HCT116 (cell line): ENCODE data around the gene GTF2H4. TPM values are rescaled to one million over a fixed set of nuclear protein-coding genes. Genes with fewer than 3 reads are reported as not detected.
A peak's percentile ranks its signal among the peaks of the same experiment; 100 is the strongest.

Source experiments
- ATAC-seq: fragments of 200-7000 bp; cut with Tn5 transposase; 2 replicates; pipeline ENCODE4 v1.9.1; 2020; ENCODE audit warnings: mild to moderate bottlenecking, moderate library complexity
- BruUV-seq: library from RNA; stranded (reverse); fragments of 400-500 nt; replicated peaks from 2 replicates; lab custom pipeline; 2021; lab: Mats Ljungman, UMichigan
- CTCF ChIA-PET: fragments of 300-600 bp; sonication (Branson Sonifier 250); formaldehyde crosslinking; loops from one replicate; lab custom pipeline; 2021; ENCODE audit warnings: antibody characterized with exemption; lab: Charles Lee
- POLR2A ChIA-PET: fragments of 300-600, 350-600 bp; sonication (Branson Sonifier 250); formaldehyde crosslinking; loops from one replicate; lab custom pipeline; 2021; ENCODE audit warnings: antibody characterized with exemption; lab: Charles Lee
- RAD21 ChIA-PET, 2 experiments: fragments of 300-600 bp; sonication (Branson Sonifier 250); formaldehyde crosslinking; loops; one replicate each; lab custom pipeline; 2023; ENCODE audit warnings: low total read pairs in 2 of 2; ENCODE audit not compliant: uncharacterized antibody in 2 of 2, unreplicated experiment in 2 of 2, low non-redundant PET in 1 of 2; lab: Charles Lee
- DNase-seq: peaks from one replicate; pipeline ENCODE4 v3.0.0-alpha.2; 2010; ENCODE audit warnings: low read depth, low spot score
- H2AFZ ChIP-seq: fragments of 200-600 bp; shearing (Covaris generic), sonication (generic); 2 replicates; pipeline ENCODE4 v1.6.1; 2017; ENCODE audit warnings: low read depth, mixed run types, mixed read lengths, antibody characterized with exemption, low read length; ENCODE audit not compliant: poor library complexity, severe bottlenecking
- H3K27ac ChIP-seq: 2 replicates; pipeline ENCODE4 v1.5.1; 2012; ENCODE audit warnings: low read depth, low read length
- H3K27me3 ChIP-seq: fragments of 200-600 bp; sonication (generic); 2 replicates; pipeline ENCODE4 v1.6.1; 2016; ENCODE audit warnings: mixed run types, low read length, mixed read lengths; ENCODE audit not compliant: insufficient read depth
- H3K36me3 ChIP-seq, 2 experiments: fragments of 200-500 bp in 1 of 2; fragments of 200-600 bp in 1 of 2; sonication (Bioruptor generic) in 1 of 2; sonication (generic) in 1 of 2; 2 replicates each; pipeline versions ENCODE4 v1.5.1 to v1.6.1; 2014 to 2016; ENCODE audit warnings: low read length in 2 of 2, inconsistent platforms in 1 of 2, mixed read lengths in 1 of 2, mixed run types in 1 of 2; ENCODE audit not compliant: insufficient read depth in 2 of 2, control insufficient read depth in 1 of 2
- H3K4me1 ChIP-seq, 2 experiments: fragments of 200-600 bp in 1 of 2; sonication (generic) in 1 of 2; 2 replicates each; pipeline versions ENCODE4 v1.5.1 to v1.6.1; 2012 to 2017; ENCODE audit warnings: low read length in 2 of 2, inconsistent platforms in 1 of 2, mild to moderate bottlenecking in 1 of 2, mixed read lengths in 1 of 2, mixed run types in 1 of 2, moderate library complexity in 1 of 2; ENCODE audit not compliant: insufficient read depth in 2 of 2, control insufficient read depth in 1 of 2
- H3K4me2 ChIP-seq: fragments of 200-600 bp; sonication (generic); 2 replicates; pipeline ENCODE4 v1.6.1; 2017; ENCODE audit warnings: mixed run types, low read length, mixed read lengths
- H3K4me3 ChIP-seq, 2 experiments: fragments of 200-600 bp in 1 of 2; sonication (generic) in 1 of 2; replicated peaks in 1 of 2; 2 replicates each; pipeline ENCODE4 v1.5.1; 2011 to 2016; ENCODE audit warnings: low read length in 2 of 2, control low read depth in 1 of 2, low read depth in 1 of 2, mild to moderate bottlenecking in 1 of 2, mixed read lengths in 1 of 2, mixed run types in 1 of 2
- H3K79me2 ChIP-seq: fragments of 200-600 bp; sonication (generic); 2 replicates; pipeline ENCODE4 v1.6.1; 2017; ENCODE audit warnings: mild to moderate bottlenecking, mixed run types, low read length, moderate library complexity, mixed read lengths; ENCODE audit not compliant: insufficient read depth
- H3K9ac ChIP-seq: fragments of 200-600 bp; sonication (generic); 2 replicates; pipeline ENCODE4 v1.6.1; 2016; ENCODE audit warnings: low read length, mixed read lengths
- H3K9me2 ChIP-seq: fragments of 200-600 bp; sonication (generic), shearing (Covaris generic); 2 replicates; pipeline ENCODE4 v1.6.1; 2017; ENCODE audit warnings: mixed run types, mild to moderate bottlenecking, moderate library complexity; ENCODE audit not compliant: insufficient read depth
- H3K9me3 ChIP-seq, 2 experiments: fragments of 200-500 bp in 1 of 2; fragments of 200-600 bp in 1 of 2; sonication (Bioruptor generic) in 1 of 2; sonication (generic) in 1 of 2; 2 replicates each; pipeline ENCODE4 v1.6.1; 2014 to 2017; ENCODE audit warnings: low read length in 2 of 2, mixed read lengths in 2 of 2, inconsistent platforms in 1 of 2, low read depth in 1 of 2, mild to moderate bottlenecking in 1 of 2, mixed run types in 1 of 2, moderate library complexity in 1 of 2; ENCODE audit not compliant: control insufficient read depth in 1 of 2, insufficient read depth in 1 of 2
- H4K20me1 ChIP-seq: fragments of 200-600 bp; sonication (generic), shearing (Covaris generic); 2 replicates; pipeline ENCODE4 v1.6.1; 2017; ENCODE audit warnings: mixed run types, mild to moderate bottlenecking, moderate library complexity; ENCODE audit not compliant: insufficient read depth
- CBX3 ChIP-seq: IDR thresholded peaks from 2 replicates; pipeline ENCODE4 v1.6.1; 2012; ENCODE audit warnings: low read depth
- CEBPB ChIP-seq: IDR thresholded peaks from 2 replicates; pipeline ENCODE4 v1.6.1; 2012; ENCODE audit warnings: low read depth
- EGR1 ChIP-seq: IDR thresholded peaks from 2 replicates; pipeline ENCODE4 v1.6.1; 2012; ENCODE audit warnings: low read depth
- ELF1 ChIP-seq: IDR thresholded peaks from 2 replicates; pipeline ENCODE4 v1.6.1; 2012; ENCODE audit warnings: low read depth, borderline replicate concordance
- EZH2phosphoT487 ChIP-seq: fragments of 200-600 bp; IDR thresholded peaks from 2 replicates; pipeline ENCODE4 v1.6.1; 2018; ENCODE audit warnings: antibody characterized with exemption, borderline replicate concordance
- JUND ChIP-seq: IDR thresholded peaks from 2 replicates; pipeline ENCODE4 v1.6.1; 2012
- POLR2A ChIP-seq: IDR thresholded peaks from 2 replicates; pipeline ENCODE4 v1.7.0; 2011; ENCODE audit warnings: borderline replicate concordance; ENCODE audit not compliant: insufficient read depth, insufficient read length; ENCODE audit errors: extremely low read depth
- POLR2AphosphoS5 ChIP-seq: IDR thresholded peaks from 2 replicates; pipeline ENCODE4 v1.6.1; 2011; ENCODE audit warnings: mild to moderate bottlenecking, low read depth, low read length, moderate library complexity
- RAD21 ChIP-seq: IDR thresholded peaks from 2 replicates; pipeline ENCODE4 v1.6.1; 2012; ENCODE audit warnings: low read depth, mild to moderate bottlenecking
- SP1 ChIP-seq: IDR thresholded peaks from 2 replicates; pipeline ENCODE4 v1.6.1; 2012; ENCODE audit warnings: low read depth
- ZBTB33 ChIP-seq: IDR thresholded peaks from 2 replicates; pipeline ENCODE4 v1.6.1; 2011; ENCODE audit warnings: mild to moderate bottlenecking, low read length, moderate library complexity; ENCODE audit not compliant: insufficient replicate concordance; ENCODE audit errors: extremely low read depth
- ZFX ChIP-seq: fragments of 450-650 bp; IDR thresholded peaks from 2 replicates; pipeline ENCODE4 v1.6.1; 2017
- intact Hi-C: fragments of 100-400 bp; cut with micrococcal nuclease; formaldehyde crosslinking; loops from 2 replicates; pipeline ENCODE4 v1.10.0; 2022
- total RNA-seq: library from RNA; stranded (reverse); gene quantifications from one replicate; pipeline ENCODE4 v1.2.1, GENCODE V29; 2021; ENCODE audit not compliant: unreplicated experiment
- TF ChIP-seq, protein P1 (sequence below), 3 experiments: fragments of 200-600 bp in 1 of 3; sonication (generic) in 1 of 3; IDR thresholded peaks in 2 of 3; conservative IDR thresholded peaks in 1 of 3; 2 replicates each; pipeline ENCODE4 v1.5.1; 2012 to 2017; ENCODE audit warnings: low read depth in 2 of 3, low read length in 2 of 3, antibody characterized with exemption in 1 of 3, borderline replicate concordance in 1 of 3, control low read depth in 1 of 3, mild to moderate bottlenecking in 1 of 3, mixed read lengths in 1 of 3, mixed run types in 1 of 3, moderate library complexity in 1 of 3; ENCODE audit not compliant: insufficient read depth in 1 of 3
- TF ChIP-seq, protein P2 (sequence below): IDR thresholded peaks from 2 replicates; pipeline ENCODE4 v1.6.1; 2012; ENCODE audit warnings: low read depth

The GTF2H4 gene
- total RNA-seq, 1 experiment from 2014 or later = 59.7 TPM

GRCh38 chr6:30913721-30914075, 5.7 kb downstream of the GTF2H4 start:
- DNase-seq = no peak
- ChIA-PET RAD21 (interaction anchor here (0.6 to 1.2 kb wide), 6 partner anchors 31 to 166 kb away, joined by 3 to 5 read pairs (median 4); no protein-coding TSS in a partner anchor), POLR2A (interaction anchor here (0.6 to 2.0 kb wide), 6 partner anchors 28 to 174 kb away, joined by 3 to 8 read pairs (median 4); partner anchors contain the start of gene DDR1)
- no TSS peak for BruUV-seq
- H3K4me1 ChIP-seq = peaks cover 14 to 32% of the 10 kb centered on the region in 2 experiments; a peak in 3 of 4 replicates
- TF ChIP-seq EZH2phosphoT487 (no peak), ZFX (no peak), CEBPB (no peak), CBX3 (no peak), EGR1 (no peak), SP1 (no peak), POLR2AphosphoS5 (no peak), ELF1 (no peak), POLR2A (no peak), ZBTB33 (no peak), JUND (no peak), RAD21 (no peak)
- TF ChIP-seq, protein P1, sequence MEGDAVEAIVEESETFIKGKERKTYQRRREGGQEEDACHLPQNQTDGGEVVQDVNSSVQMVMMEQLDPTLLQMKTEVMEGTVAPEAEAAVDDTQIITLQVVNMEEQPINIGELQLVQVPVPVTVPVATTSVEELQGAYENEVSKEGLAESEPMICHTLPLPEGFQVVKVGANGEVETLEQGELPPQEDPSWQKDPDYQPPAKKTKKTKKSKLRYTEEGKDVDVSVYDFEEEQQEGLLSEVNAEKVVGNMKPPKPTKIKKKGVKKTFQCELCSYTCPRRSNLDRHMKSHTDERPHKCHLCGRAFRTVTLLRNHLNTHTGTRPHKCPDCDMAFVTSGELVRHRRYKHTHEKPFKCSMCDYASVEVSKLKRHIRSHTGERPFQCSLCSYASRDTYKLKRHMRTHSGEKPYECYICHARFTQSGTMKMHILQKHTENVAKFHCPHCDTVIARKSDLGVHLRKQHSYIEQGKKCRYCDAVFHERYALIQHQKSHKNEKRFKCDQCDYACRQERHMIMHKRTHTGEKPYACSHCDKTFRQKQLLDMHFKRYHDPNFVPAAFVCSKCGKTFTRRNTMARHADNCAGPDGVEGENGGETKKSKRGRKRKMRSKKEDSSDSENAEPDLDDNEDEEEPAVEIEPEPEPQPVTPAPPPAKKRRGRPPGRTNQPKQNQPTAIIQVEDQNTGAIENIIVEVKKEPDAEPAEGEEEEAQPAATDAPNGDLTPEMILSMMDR (IDR thresholded peaks at IDR 0.05 in 2 of 3, conservative IDR thresholded peaks at IDR 0.05 in 1 of 3; ENCODE audit: borderline replicate concordance in 1 of 3, insufficient read depth in 1 of 3, low read depth in 2 of 3, low read length in 2 of 3) = no peak
- TF ChIP-seq, protein P2, sequence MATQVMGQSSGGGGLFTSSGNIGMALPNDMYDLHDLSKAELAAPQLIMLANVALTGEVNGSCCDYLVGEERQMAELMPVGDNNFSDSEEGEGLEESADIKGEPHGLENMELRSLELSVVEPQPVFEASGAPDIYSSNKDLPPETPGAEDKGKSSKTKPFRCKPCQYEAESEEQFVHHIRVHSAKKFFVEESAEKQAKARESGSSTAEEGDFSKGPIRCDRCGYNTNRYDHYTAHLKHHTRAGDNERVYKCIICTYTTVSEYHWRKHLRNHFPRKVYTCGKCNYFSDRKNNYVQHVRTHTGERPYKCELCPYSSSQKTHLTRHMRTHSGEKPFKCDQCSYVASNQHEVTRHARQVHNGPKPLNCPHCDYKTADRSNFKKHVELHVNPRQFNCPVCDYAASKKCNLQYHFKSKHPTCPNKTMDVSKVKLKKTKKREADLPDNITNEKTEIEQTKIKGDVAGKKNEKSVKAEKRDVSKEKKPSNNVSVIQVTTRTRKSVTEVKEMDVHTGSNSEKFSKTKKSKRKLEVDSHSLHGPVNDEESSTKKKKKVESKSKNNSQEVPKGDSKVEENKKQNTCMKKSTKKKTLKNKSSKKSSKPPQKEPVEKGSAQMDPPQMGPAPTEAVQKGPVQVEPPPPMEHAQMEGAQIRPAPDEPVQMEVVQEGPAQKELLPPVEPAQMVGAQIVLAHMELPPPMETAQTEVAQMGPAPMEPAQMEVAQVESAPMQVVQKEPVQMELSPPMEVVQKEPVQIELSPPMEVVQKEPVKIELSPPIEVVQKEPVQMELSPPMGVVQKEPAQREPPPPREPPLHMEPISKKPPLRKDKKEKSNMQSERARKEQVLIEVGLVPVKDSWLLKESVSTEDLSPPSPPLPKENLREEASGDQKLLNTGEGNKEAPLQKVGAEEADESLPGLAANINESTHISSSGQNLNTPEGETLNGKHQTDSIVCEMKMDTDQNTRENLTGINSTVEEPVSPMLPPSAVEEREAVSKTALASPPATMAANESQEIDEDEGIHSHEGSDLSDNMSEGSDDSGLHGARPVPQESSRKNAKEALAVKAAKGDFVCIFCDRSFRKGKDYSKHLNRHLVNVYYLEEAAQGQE = no peak
- TF ChIP-seq, all 23 proteins: peak for 0
- Histone ChIP-seq H2AFZ (no peak overlapping the region), H3K27ac (peak overlapping the region; percentile 71), H3K36me3 (peaks cover 18 to 36% of the 10 kb centered on the region in 2 experiments; a peak in 3 of 4 replicates), H3K9ac (peak overlapping the region; percentile 83), H3K4me3 (peak overlapping the region; percentile 17 to 72), H3K27me3 (no peaks in the 10 kb centered on the region), H3K79me2 (peaks cover 8% of the 10 kb centered on the region), H4K20me1 (no peaks in the 10 kb centered on the region), H3K9me3 (no peaks in the 10 kb centered on the region), H3K4me2 (peak overlapping the region; percentile 87), H3K9me2 (no peaks in the 10 kb centered on the region)
- intact Hi-C loops = loop anchor here (1.0 to 2.0 kb wide), 3 partner anchors 85 to 279 kb away; no protein-coding TSS in a partner anchor
- CTCF ChIA-PET = interaction anchor here (1.0 to 5.0 kb wide), 13 partner anchors 30 to 183 kb away, joined by 3 to 66 read pairs (median 5); partner anchors contain the start of gene DDR1
- no peak for ATAC-seq
